Vagina (tissue), 2 donors: ENCODE data around the gene DDN. TPM values are rescaled to one million over a fixed set of nuclear protein-coding genes. Genes with fewer than 3 reads are reported as not detected.

Experiments
- DNase-seq, 2 donors: peaks; one replicate each; pipeline ENCODE4 v3.0.0-alpha.2; 2017; ENCODE audit errors: extremely low spot score in 2 of 2
- H3K27ac ChIP-seq: fragments of 200-600 bp; sonication (generic); one replicate; pipeline ENCODE4 v1.5.1; 2019
- H3K27me3 ChIP-seq: fragments of 200-600 bp; sonication (generic); one replicate; pipeline ENCODE4 v1.5.1; 2019
- H3K36me3 ChIP-seq, 2 donors: fragments of 200-600 bp; sonication (generic); one replicate each; pipeline ENCODE4 v1.5.1; 2017 to 2019
- H3K4me1 ChIP-seq: fragments of 200-600 bp; sonication (generic); one replicate; pipeline ENCODE4 v1.5.1; 2019
- H3K4me3 ChIP-seq, 2 donors: fragments of 200-600 bp; sonication (generic); 1 replicate in 1 of 2; 2 replicates in 1 of 2; pipeline ENCODE4 v1.5.1; 2016 to 2019
- H3K9me3 ChIP-seq: fragments of 200-600 bp; sonication (generic); one replicate; pipeline ENCODE4 v1.5.1; 2019
- CTCF ChIP-seq, 3 experiments: fragments of 450-650 bp in 2 of 3; fragments of 200-600 bp in 1 of 3; sonication (generic) in 1 of 3; IDR thresholded peaks; one replicate each; pipeline ENCODE4 v1.5.1; 2017 to 2019; ENCODE audit warnings: antibody characterized with exemption in 3 of 3, mild to moderate bottlenecking in 2 of 3, moderate library complexity in 2 of 3
- POLR2A ChIP-seq, 2 donors: fragments of 450-650 bp; IDR thresholded peaks; one replicate each; pipeline ENCODE4 v1.6.1; 2017; ENCODE audit warnings: antibody characterized with exemption in 2 of 2, mild to moderate bottlenecking in 2 of 2, moderate library complexity in 2 of 2
- POLR2AphosphoS5 ChIP-seq, 2 donors: sonication (generic); formaldehyde crosslinking; IDR thresholded peaks; one replicate each; pipeline ENCODE4 v1.9.0; 2017; ENCODE audit warnings: antibody characterized with exemption in 2 of 2, mild to moderate bottlenecking in 2 of 2, low read depth in 1 of 2; ENCODE audit not compliant: insufficient read depth in 1 of 2
- intact Hi-C: fragments of 100-400 bp; cut with DNase I; formaldehyde crosslinking; loops from one replicate; pipeline ENCODE4 v1.15.1; 2023
- total RNA-seq: library from RNA; depleted of rRNA; stranded (reverse); fragments of >200 nt; gene quantifications from one replicate; pipeline ENCODE4 v1.2.3, GENCODE V29; 2016

DDN gene
- total RNA-seq, 1 donor from 2014 or later: not detected

DNA sequence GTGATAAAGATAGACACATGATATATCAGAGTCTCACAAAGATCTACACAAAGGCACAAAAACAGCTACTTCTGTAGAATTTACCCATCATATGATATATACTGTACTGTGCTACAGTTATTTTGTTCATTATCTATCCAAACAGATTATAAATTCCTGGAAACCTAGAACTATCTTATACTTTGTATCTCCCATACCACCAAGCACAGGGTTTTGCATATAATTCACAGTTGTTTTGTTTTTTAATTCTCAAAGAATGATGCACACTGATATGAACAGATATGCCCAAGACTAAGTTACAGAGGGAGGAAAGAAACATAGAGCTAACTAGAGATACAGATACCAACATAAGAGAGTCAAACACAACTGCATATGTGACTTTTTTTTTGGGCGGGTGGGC is 16.0 kb upstream of the DDN start:
- Histone ChIP-seq H3K4me1 (peaks cover 14% of the 10 kb centered on the region), H3K36me3 (peaks cover 4 to 13% of the 10 kb centered on the region in 2 donors), H3K27ac (no peak overlapping the region), H3K9me3 (no peaks in the 10 kb centered on the region), H3K4me3 (no peak overlapping the region), H3K27me3 (no peaks in the 10 kb centered on the region)
- TF ChIP-seq POLR2A (IDR thresholded peaks at IDR 0.05) (no peak), CTCF (IDR thresholded peaks at IDR 0.05) (no peak), POLR2AphosphoS5 (IDR thresholded peaks at IDR 0.05; ENCODE audit: insufficient read depth in 1 of 2, low read depth in 1 of 2) (no peak)
- intact Hi-C loops: loop anchor here (10.0 kb wide), 1 partner anchor 1730 kb away; no protein-coding TSS in a partner anchor
- no peak for DNase-seq

DNA sequence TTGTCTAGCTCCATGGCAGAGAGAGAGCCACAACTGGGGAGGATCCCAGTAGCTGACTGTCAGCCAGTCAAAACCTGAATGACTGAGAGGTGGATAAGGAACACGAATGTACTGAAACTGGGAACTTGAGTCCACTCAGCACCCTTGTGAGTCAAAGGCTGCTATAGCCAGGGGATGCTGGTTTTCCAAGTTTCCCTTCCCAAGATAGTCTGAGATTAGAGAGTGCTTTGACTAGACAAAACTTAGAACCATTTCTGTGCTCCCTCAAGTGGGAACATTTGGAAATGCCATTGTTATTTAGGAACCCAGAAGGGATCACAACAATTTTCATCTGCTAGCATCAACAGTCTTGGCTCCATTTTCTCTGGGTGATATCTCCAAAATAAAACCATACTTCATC is 15.4 kb upstream of the DDN start:
- no peak overlapping the region for H3K4me3 ChIP-seq
- no peak for DNase-seq
- peaks cover 4 to 13% of the 10 kb centered on the region in 2 donors for H3K36me3 ChIP-seq
- H3K4me1 ChIP-seq: peaks cover 14% of the 10 kb centered on the region
- no peaks in the 10 kb centered on the region for H3K9me3 ChIP-seq
- intact Hi-C loops: loop anchor here (10.0 kb wide), 1 partner anchor 1730 kb away; no protein-coding TSS in a partner anchor
- no peak for TF ChIP-seq POLR2AphosphoS5 (IDR thresholded peaks at IDR 0.05; ENCODE audit: insufficient read depth in 1 of 2, low read depth in 1 of 2)
- TF ChIP-seq CTCF (IDR thresholded peaks at IDR 0.05): no peak
- TF ChIP-seq POLR2A (IDR thresholded peaks at IDR 0.05): no peak
- H3K27me3 ChIP-seq: no peaks in the 10 kb centered on the region
- H3K27ac ChIP-seq: no peak overlapping the region

- no peak overlapping the region for H3K4me3 ChIP-seq
- intact Hi-C loops: loop anchor here (10.0 kb wide), 1 partner anchor 1729 kb away; no protein-coding TSS in a partner anchor
- TF ChIP-seq CTCF (IDR thresholded peaks at IDR 0.05) (no peak), POLR2A (IDR thresholded peaks at IDR 0.05) (no peak), POLR2AphosphoS5 (IDR thresholded peaks at IDR 0.05; ENCODE audit: insufficient read depth in 1 of 2, low read depth in 1 of 2) (no peak)
- peaks cover 14% of the 10 kb centered on the region for H3K4me1 ChIP-seq
- H3K27ac ChIP-seq: no peak overlapping the region
- H3K9me3 ChIP-seq: no peaks in the 10 kb centered on the region
- H3K27me3 ChIP-seq: no peaks in the 10 kb centered on the region
- peaks cover 4 to 13% of the 10 kb centered on the region in 2 donors for H3K36me3 ChIP-seq
- DNase-seq: no peak
Measured at GRCh38 chr12:49013428-49013827, 14.3 kb upstream of the DDN start.

DNA sequence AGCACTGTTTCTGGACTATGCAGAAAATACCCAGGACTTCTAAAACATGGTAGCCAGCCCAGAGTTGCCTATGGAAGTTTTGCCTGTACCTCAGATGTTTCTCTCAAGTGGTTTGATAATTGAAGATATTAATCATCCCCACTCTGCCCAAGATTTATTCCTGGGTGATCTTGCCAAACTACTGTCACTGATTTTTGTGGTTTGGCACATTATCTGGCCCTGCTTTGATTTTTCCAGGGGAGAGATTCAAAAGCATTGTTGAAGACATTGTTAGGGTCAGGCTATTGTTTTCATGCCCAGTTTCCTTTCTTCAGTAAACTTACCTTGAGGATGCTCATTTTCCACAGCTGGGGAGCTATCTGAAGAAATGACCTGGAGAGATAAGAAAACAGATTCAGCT is 13.6 kb upstream of the DDN start:
- no peak overlapping the region for H3K27ac ChIP-seq
- H3K27me3 ChIP-seq: no peaks in the 10 kb centered on the region
- no peak for TF ChIP-seq CTCF (IDR thresholded peaks at IDR 0.05)
- no peak for TF ChIP-seq POLR2A (IDR thresholded peaks at IDR 0.05)
- TF ChIP-seq POLR2AphosphoS5 (IDR thresholded peaks at IDR 0.05; ENCODE audit: insufficient read depth in 1 of 2, low read depth in 1 of 2): no peak
- no peaks in the 10 kb centered on the region for H3K9me3 ChIP-seq
- H3K36me3 ChIP-seq: peaks cover 4 to 13% of the 10 kb centered on the region in 2 donors
- no peak overlapping the region for H3K4me3 ChIP-seq
- DNase-seq: no peak
- peaks cover 10% of the 10 kb centered on the region for H3K4me1 ChIP-seq
- intact Hi-C loops: loop anchor here (10.0 kb wide), 1 partner anchor 1728 kb away; no protein-coding TSS in a partner anchor

GRCh38 chr12:49010092-49010668 is 11.0 kb upstream of the DDN start:
- H3K9me3 ChIP-seq: no peaks in the 10 kb centered on the region
- no peak overlapping the region for H3K4me3 ChIP-seq
- H3K4me1 ChIP-seq: no peaks in the 10 kb centered on the region
- DNase-seq: no peak
- intact Hi-C loops: loop anchor here (10.0 kb wide), 1 partner anchor 1725 kb away; no protein-coding TSS in a partner anchor
- TF ChIP-seq POLR2AphosphoS5 (IDR thresholded peaks at IDR 0.05; ENCODE audit: insufficient read depth in 1 of 2, low read depth in 1 of 2) (no peak), CTCF (IDR thresholded peaks at IDR 0.05) (no peak), POLR2A (IDR thresholded peaks at IDR 0.05) (no peak)
- peaks cover 8 to 18% of the 10 kb centered on the region in 2 donors for H3K36me3 ChIP-seq
- H3K27me3 ChIP-seq: no peaks in the 10 kb centered on the region
- no peak overlapping the region for H3K27ac ChIP-seq
